Ishikawa (cell line): Measurements from ENCODE around the gene MEF2C.

Experiments used
- CEBPB ChIP-seq: IDR thresholded peaks from 2 replicates; pipeline ENCODE4 v1.6.1; 2012
- CREB1 ChIP-seq: IDR thresholded peaks from 2 replicates; pipeline ENCODE4 v1.6.1; 2012; ENCODE audit warnings: low read depth
- EGR1 ChIP-seq: IDR thresholded peaks from 2 replicates; pipeline ENCODE4 v1.6.1; 2012
- EP300 ChIP-seq: IDR thresholded peaks from 2 replicates; pipeline ENCODE4 v1.6.1; 2012; ENCODE audit warnings: borderline replicate concordance
- RAD21 ChIP-seq: IDR thresholded peaks from 2 replicates; pipeline ENCODE4 v1.6.1; 2012; ENCODE audit warnings: low read depth
- TAF1 ChIP-seq: IDR thresholded peaks from 2 replicates; pipeline ENCODE4 v1.6.1; 2012; ENCODE audit warnings: low read depth, mild to moderate bottlenecking
- YY1 ChIP-seq: IDR thresholded peaks from 2 replicates; pipeline ENCODE4 v1.6.1; 2012; ENCODE audit warnings: low read depth
- ZBTB7A ChIP-seq: IDR thresholded peaks from 2 replicates; pipeline ENCODE4 v1.6.1; 2012; ENCODE audit warnings: low read depth
- TF ChIP-seq, protein P1 (sequence below): IDR thresholded peaks from 2 replicates; pipeline ENCODE4 v1.6.1; 2012
- TF ChIP-seq, protein P2 (sequence below): IDR thresholded peaks from 2 replicates; pipeline ENCODE4 v1.6.1; 2012; ENCODE audit warnings: low read depth, mild to moderate bottlenecking

DNA sequence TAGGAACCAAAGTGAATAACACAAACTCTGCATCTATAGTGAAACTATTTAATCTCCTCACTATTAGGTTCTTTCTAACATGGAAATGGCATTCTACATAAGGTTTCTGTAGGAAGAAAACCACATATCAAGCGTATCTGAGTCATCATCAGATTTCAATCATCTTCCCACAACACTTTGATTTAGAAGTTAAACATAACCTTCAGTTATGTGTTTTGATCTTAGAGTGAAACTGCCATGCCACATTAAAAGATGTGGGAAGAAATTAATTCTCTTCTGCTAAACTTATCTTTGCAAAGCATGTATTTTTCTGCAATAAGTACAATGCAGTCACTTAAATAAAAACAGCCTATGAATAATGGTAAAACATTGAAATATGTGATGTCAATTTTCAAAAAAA is 55.0 kb downstream of the MEF2C start:
- TF ChIP-seq EGR1 (no peak), EP300 (no peak), CEBPB (no peak), ZBTB7A (no peak), CREB1 (no peak), TAF1 (no peak), RAD21 (no peak), YY1 (no peak)
- TF ChIP-seq, protein P1, sequence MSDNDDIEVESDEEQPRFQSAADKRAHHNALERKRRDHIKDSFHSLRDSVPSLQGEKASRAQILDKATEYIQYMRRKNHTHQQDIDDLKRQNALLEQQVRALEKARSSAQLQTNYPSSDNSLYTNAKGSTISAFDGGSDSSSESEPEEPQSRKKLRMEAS: no peak
- TF ChIP-seq, protein P2, sequence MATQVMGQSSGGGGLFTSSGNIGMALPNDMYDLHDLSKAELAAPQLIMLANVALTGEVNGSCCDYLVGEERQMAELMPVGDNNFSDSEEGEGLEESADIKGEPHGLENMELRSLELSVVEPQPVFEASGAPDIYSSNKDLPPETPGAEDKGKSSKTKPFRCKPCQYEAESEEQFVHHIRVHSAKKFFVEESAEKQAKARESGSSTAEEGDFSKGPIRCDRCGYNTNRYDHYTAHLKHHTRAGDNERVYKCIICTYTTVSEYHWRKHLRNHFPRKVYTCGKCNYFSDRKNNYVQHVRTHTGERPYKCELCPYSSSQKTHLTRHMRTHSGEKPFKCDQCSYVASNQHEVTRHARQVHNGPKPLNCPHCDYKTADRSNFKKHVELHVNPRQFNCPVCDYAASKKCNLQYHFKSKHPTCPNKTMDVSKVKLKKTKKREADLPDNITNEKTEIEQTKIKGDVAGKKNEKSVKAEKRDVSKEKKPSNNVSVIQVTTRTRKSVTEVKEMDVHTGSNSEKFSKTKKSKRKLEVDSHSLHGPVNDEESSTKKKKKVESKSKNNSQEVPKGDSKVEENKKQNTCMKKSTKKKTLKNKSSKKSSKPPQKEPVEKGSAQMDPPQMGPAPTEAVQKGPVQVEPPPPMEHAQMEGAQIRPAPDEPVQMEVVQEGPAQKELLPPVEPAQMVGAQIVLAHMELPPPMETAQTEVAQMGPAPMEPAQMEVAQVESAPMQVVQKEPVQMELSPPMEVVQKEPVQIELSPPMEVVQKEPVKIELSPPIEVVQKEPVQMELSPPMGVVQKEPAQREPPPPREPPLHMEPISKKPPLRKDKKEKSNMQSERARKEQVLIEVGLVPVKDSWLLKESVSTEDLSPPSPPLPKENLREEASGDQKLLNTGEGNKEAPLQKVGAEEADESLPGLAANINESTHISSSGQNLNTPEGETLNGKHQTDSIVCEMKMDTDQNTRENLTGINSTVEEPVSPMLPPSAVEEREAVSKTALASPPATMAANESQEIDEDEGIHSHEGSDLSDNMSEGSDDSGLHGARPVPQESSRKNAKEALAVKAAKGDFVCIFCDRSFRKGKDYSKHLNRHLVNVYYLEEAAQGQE: no peak
